KBM-7 (cell line): ENCODE results near the gene FGFBP3.
"Not testable (repeated sequence)": the region's sequence is repeated elsewhere in the genome, so short reads cannot be mapped to it uniquely, and the experiment has no call there.

Experiments
- DNase-seq: peaks from one replicate; pipeline ENCODE4 v3.0.0-alpha.2; 2015
- in situ Hi-C: fragments of 300-500 bp; cut with MboI; formaldehyde crosslinking; loops from 2 replicates; pipeline ENCODE4 v1.14.3; 2020; ENCODE audit warnings: low sequenced_read_pairs, low pct_unique_long_range_greater_than_20kb, mixed read lengths

The FGFBP3 gene

GRCh38 chr10:91907033-91907594 lies 2.2 kb downstream of the FGFBP3 start:
- no peak for DNase-seq
- in situ Hi-C loops = no loop called here

GRCh38 chr10:91901784-91902677 lies 7.3 kb downstream of the FGFBP3 start:
- DNase-seq = peak; percentile 68

GRCh38 chr10:91897421-91897820 lies 11.9 kb downstream of the FGFBP3 start:
- in situ Hi-C loops = no loop called here
- DNase-seq = no peak

More at GRCh38 chr10:91901784-91902677, 7.3 kb downstream of the FGFBP3 start:
- in situ Hi-C loops = no loop called here

- in situ Hi-C loops = no loop called here
These were observed 13.0 kb downstream of the FGFBP3 start for GRCh38 chr10:91896212-91896756.

GRCh38 chr10:91894261-91894685 lies 15.0 kb downstream of the FGFBP3 start:
- in situ Hi-C loops, DNase-seq: not testable (repeated sequence)

More at GRCh38 chr10:91896212-91896756, 13.0 kb downstream of the FGFBP3 start:
- no peak for DNase-seq

- in situ Hi-C loops = no loop called here
These were observed 16.2 kb downstream of the FGFBP3 start for GRCh38 chr10:91893051-91893450.

GRCh38 chr10:91891125-91892001 lies 17.9 kb downstream of the FGFBP3 start:
- no peak for DNase-seq
- in situ Hi-C loops = no loop called here

More at GRCh38 chr10:91893051-91893450, 16.2 kb downstream of the FGFBP3 start:
- DNase-seq = no peak

- no peak for DNase-seq
- in situ Hi-C loops = no loop called here
These were observed 21.8 kb downstream of the FGFBP3 start for GRCh38 chr10:91887272-91888076.

GRCh38 chr10:91886954-91887271 lies 22.4 kb downstream of the FGFBP3 start:
- in situ Hi-C loops = no loop called here
- no peak for DNase-seq

- in situ Hi-C loops = no loop called here
- DNase-seq = no peak
These were observed 23.8 kb downstream of the FGFBP3 start for GRCh38 chr10:91885362-91886079.

GRCh38 chr10:91884536-91884935 lies 24.8 kb downstream of the FGFBP3 start:
- in situ Hi-C loops = no loop called here
- no peak for DNase-seq

- in situ Hi-C loops = no loop called here
- no peak for DNase-seq
These were observed 25.5 kb downstream of the FGFBP3 start for GRCh38 chr10:91883549-91884444.

- DNase-seq = no peak
- in situ Hi-C loops = no loop called here
These were observed 29.0 kb downstream of the FGFBP3 start for GRCh38 chr10:91880310-91880709.

GRCh38 chr10:91879515-91880170 lies 29.6 kb downstream of the FGFBP3 start:
- in situ Hi-C loops = no loop called here
- DNase-seq = no peak

GRCh38 chr10:91875779-91876178 lies 33.5 kb downstream of the FGFBP3 start:
- in situ Hi-C loops = no loop called here
- DNase-seq = no peak

GRCh38 chr10:91875156-91875555 lies 34.1 kb downstream of the FGFBP3 start:
- no peak for DNase-seq
- in situ Hi-C loops = no loop called here
